Suprapubic skin (tissue), 4 donors: ENCODE data around the gene SH3GLB1.

Source experiments
- CTCF ChIP-seq, 2 donors: fragments of 200-600 bp in 1 of 2; fragments of 450-650 bp in 1 of 2; sonication (generic) in 1 of 2; IDR thresholded peaks; one replicate each; pipeline ENCODE4 v1.5.1; 2016 to 2019; ENCODE audit warnings: antibody characterized with exemption in 2 of 2, mild to moderate bottlenecking in 1 of 2, moderate library complexity in 1 of 2
- POLR2A ChIP-seq, 2 donors: fragments of 450-650 bp; IDR thresholded peaks; one replicate each; pipeline ENCODE4 v1.6.1; 2017; ENCODE audit warnings: antibody characterized with exemption in 2 of 2, mild to moderate bottlenecking in 2 of 2, moderate library complexity in 2 of 2
- POLR2AphosphoS5 ChIP-seq, 3 donors: sonication (generic); formaldehyde crosslinking; IDR thresholded peaks; one replicate each; pipeline ENCODE4 v1.6.1; 2017; ENCODE audit warnings: antibody characterized with exemption in 3 of 3

GRCh38 chr1:86733340-86733739, 29.0 kb downstream of the SH3GLB1 start:
- TF ChIP-seq POLR2A (IDR thresholded peaks at IDR 0.05) (no peak), POLR2AphosphoS5 (IDR thresholded peaks at IDR 0.05) (no peak), CTCF (IDR thresholded peaks at IDR 0.05) (no peak)
